Spleen (tissue), 7 donors: ENCODE measurements around the gene HSPB6.

Source experiments
- POLR2A ChIP-seq, 3 donors: fragments of 450-650 bp; IDR thresholded peaks; one replicate each; pipeline ENCODE4 v1.5.1; 2017; ENCODE audit warnings: antibody characterized with exemption in 3 of 3, mild to moderate bottlenecking in 1 of 3
- POLR2AphosphoS5 ChIP-seq, 3 donors: sonication (generic); formaldehyde crosslinking; IDR thresholded peaks; one replicate each; pipeline ENCODE4 v1.5.1; 2017; ENCODE audit warnings: antibody characterized with exemption in 3 of 3
- TF ChIP-seq, protein P1 (sequence below), 11 experiments: fragments of 200-600 bp in 7 of 11; fragments of 450-650 bp in 4 of 11; sonication (generic) in 4 of 11; IDR thresholded peaks in 8 of 11; conservative IDR thresholded peaks in 3 of 11; 1 replicate in 7 of 11; 2 replicates in 4 of 11; pipeline versions ENCODE4 v1.4.0 to v1.8.0; 2016 to 2021; ENCODE audit warnings: antibody characterized with exemption in 11 of 11, inconsistent platforms in 4 of 11, mild to moderate bottlenecking in 1 of 11
- donor health status: DM: no; HTN: no; CAD: no; lungs with moderate emphysema.
- donor health status: DM: no; HTN: no; CAD: no.
- donor health status: DM: no; HTN: no; CAD: no.

DNA sequence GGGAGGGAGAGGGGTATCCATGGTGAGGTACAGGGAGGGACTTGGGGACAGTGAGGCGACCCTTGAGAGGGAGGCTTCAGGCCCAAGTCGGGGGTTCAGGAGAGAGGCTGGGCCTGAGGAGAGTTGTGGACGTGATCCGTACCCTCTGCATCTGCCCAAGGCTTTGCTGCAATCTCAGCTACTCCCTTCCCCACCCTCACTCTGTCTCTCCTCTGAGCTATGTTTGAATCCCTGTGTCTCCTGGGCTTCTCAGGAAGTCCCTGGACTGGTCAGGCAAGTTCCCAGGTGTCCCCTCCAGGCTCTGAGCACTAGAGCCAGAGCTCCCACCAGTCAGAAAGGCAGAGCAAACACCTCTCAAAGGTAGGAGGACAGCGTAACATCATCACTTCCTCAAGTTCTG lies 6.7 kb downstream of the HSPB6 start:
- TF ChIP-seq, protein P1, sequence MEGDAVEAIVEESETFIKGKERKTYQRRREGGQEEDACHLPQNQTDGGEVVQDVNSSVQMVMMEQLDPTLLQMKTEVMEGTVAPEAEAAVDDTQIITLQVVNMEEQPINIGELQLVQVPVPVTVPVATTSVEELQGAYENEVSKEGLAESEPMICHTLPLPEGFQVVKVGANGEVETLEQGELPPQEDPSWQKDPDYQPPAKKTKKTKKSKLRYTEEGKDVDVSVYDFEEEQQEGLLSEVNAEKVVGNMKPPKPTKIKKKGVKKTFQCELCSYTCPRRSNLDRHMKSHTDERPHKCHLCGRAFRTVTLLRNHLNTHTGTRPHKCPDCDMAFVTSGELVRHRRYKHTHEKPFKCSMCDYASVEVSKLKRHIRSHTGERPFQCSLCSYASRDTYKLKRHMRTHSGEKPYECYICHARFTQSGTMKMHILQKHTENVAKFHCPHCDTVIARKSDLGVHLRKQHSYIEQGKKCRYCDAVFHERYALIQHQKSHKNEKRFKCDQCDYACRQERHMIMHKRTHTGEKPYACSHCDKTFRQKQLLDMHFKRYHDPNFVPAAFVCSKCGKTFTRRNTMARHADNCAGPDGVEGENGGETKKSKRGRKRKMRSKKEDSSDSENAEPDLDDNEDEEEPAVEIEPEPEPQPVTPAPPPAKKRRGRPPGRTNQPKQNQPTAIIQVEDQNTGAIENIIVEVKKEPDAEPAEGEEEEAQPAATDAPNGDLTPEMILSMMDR (IDR thresholded peaks at IDR 0.05 in 8 of 11, conservative IDR thresholded peaks at IDR 0.05 in 3 of 11): no peak
- TF ChIP-seq POLR2A (IDR thresholded peaks at IDR 0.05): no peak
- TF ChIP-seq POLR2AphosphoS5 (IDR thresholded peaks at IDR 0.05): no peak
